OCI-LY7 (cell line): Measurements from ENCODE around the gene OGFR.

ENCODE experiments used
- EZH2phosphoT487 ChIP-seq: fragments of 200-600 bp; sonication (generic); IDR thresholded peaks from 2 replicates; pipeline ENCODE4 v1.6.1; 2018; ENCODE audit warnings: low read depth, borderline replicate concordance, mild to moderate bottlenecking, mixed run types, antibody characterized with exemption, low read length, moderate library complexity, mixed read lengths
- TF ChIP-seq, protein P1 (sequence below): fragments of 200-600 bp; sonication (generic); conservative IDR thresholded peaks from 2 replicates; pipeline ENCODE4 v1.5.1; 2014; ENCODE audit warnings: mild to moderate bottlenecking, antibody characterized with exemption, low read length, moderate library complexity, mixed read lengths

DNA sequence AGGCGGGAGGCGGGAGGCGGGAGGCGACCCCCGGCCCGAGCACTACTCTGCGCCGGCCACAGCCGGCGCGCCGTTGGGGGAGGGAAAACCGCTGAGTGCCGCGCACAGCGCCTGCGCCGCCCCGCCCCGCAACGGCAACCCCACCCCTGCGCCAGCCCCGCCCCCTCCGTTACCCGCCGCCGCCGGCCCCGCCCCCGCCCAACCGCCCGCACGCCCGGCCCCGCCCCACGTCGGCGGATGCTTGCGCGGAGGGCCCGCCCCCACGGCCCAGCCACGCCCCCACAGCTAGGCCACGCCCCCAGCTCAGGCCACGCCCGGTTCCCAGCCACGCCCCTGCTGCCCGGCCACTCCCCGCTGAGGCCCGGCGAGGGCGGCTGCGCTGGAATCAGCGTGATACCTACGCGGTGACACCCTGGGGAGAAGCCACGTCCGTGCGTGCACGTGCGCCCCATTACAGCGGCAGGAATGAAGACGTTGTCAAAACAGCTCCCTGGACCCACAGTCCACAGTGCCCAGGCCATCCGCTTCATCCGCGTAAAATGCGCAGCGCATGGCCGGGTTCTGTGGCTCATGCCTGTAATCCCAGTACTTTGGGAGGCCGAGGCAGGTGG lies 57.2 kb downstream of the OGFR start, which contains the start of gene TCFL5:
- TF ChIP-seq, protein P1, sequence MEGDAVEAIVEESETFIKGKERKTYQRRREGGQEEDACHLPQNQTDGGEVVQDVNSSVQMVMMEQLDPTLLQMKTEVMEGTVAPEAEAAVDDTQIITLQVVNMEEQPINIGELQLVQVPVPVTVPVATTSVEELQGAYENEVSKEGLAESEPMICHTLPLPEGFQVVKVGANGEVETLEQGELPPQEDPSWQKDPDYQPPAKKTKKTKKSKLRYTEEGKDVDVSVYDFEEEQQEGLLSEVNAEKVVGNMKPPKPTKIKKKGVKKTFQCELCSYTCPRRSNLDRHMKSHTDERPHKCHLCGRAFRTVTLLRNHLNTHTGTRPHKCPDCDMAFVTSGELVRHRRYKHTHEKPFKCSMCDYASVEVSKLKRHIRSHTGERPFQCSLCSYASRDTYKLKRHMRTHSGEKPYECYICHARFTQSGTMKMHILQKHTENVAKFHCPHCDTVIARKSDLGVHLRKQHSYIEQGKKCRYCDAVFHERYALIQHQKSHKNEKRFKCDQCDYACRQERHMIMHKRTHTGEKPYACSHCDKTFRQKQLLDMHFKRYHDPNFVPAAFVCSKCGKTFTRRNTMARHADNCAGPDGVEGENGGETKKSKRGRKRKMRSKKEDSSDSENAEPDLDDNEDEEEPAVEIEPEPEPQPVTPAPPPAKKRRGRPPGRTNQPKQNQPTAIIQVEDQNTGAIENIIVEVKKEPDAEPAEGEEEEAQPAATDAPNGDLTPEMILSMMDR: no peak
- TF ChIP-seq EZH2phosphoT487: no peak
